GM19351 (cell line): Measurements from ENCODE around the gene TFF3.
"Not testable (repeated sequence)": the region's sequence is repeated elsewhere in the genome, so short reads cannot be mapped to it uniquely, and the experiment has no call there.

Source experiments
- ATAC-seq: cut with Tn5 transposase; IDR thresholded peaks from one replicate; pipeline ENCODE4 v1.9.1; 2021; ENCODE audit warnings: mild to moderate bottlenecking, moderate library complexity; ENCODE audit not compliant: unreplicated experiment

Gene TFF3

DNA sequence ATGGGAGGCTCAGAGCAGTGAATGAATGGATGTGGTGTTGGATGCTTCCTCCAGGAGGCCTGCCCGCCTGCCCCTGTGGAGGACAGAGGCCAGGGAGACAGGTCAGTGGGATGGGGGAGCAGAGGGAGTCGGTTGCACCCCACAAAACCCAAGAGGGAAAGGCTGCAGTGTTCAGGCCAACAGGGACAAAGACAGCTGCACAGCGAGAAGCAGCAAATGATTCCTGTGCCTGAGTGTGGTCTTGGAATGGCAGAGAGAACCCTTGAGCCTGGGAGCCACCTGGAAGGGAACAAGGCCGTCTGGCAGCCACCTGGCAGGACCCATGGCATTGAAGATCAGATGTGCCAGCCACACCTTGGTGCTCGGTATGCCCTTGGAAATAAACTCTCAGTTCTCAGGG lies 8.1 kb downstream of the TFF3 start:
- ATAC-seq, result no peak

DNA sequence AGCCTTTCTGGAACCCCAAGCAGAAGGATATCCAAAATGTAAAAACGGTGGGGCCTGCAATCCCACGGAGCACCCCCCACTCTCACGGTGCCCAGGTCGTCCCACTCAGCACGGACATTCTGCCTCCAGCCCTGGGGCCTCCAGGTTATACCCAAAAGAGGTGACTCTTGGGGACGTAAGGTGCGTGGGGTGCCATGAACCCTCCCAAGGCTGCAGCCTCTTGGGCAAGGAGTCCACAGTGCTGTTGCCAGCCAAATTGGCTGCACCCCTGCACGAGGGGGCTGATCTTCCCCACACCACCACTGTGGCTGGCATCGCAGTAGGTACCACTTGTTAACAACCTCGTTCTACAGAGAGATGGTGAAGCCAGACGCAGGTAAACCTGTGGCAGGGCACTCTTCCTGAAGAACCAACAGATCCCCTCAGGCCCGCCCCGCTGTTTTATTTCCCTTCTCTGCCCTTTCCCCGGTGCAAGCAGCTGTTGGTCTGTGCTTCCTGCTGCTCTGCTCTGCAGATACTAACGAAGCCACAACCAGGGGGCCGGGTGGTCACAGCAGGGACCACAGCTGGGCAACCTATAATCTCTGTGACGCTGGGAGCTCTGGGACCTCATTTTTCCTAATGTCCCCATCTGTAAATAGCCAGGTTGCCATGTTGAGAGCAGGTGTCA lies 8.7 kb downstream of the TFF3 start:
- ATAC-seq, result no peak

GRCh38 chr21:42305707-42306147 lies 9.5 kb downstream of the TFF3 start:
- no peak for ATAC-seq

DNA sequence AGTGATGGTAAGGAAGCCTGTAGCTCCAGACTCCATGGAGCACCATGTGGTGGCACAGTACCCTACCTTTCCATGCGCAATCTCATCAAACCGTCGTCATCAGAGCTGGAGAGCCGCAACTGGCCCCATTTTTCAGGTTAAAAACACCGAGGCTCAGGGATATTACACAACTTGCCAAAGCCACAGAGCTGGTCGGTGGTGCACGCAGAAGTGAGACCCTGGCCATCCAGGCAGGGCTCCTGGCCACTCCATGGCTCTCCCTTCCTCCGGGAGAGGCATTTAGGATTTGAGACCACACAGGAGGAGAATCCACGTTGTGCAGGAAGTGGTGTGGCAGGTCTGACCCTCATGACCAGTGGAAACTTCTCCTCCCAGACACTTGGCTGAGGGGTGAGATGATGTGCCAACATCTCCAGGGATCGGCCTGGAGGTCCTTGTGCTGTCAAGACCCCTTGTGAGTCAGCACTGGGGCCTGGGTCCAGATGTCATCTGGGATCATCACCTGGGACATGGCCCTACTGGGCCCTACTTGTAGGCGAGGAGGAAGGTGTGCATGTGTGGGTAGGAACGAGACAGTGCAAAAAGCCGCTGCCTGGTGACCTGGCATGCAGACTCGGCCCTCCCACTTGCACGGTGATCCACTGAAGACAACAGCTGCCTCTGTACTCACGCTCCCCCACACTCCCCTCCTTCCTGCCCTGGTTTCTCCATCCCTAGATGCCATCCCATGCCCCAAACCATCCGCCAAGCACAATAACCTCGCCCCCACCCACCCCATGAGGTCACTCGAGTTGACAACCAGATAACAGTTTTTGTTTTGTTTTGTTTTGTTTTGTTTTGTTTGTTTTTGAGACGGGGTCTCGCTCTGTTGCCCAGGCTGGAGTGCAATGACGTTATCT lies 10.4 kb downstream of the TFF3 start:
- no peak for ATAC-seq

DNA sequence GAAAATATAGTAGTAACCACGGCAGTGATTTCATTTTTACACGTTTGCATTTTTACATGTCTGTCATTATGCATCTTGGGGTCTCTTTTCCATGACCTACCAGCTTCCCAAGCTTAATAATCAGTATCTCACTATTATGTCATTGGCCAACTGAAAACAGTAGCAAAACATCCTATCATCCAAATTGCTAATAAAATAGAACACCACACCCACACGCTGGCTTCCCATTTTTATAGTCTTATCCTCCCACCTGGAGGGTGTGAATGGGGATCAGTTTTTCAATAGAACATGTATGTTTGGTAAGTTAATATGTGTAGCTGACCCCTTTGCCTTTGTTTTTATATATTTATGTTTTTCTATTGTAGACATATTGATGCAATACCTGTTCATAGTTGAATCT lies 11.8 kb downstream of the TFF3 start:
- ATAC-seq, result no peak

- no peak for ATAC-seq
Measured at GRCh38 chr21:42302794-42303193, 12.4 kb downstream of the TFF3 start.

- no peak for ATAC-seq
Measured at GRCh38 chr21:42302076-42302650, 13.0 kb downstream of the TFF3 start.

- no peak for ATAC-seq
Measured at GRCh38 chr21:42301371-42302075, 13.7 kb downstream of the TFF3 start.

GRCh38 chr21:42300956-42301355 lies 14.3 kb downstream of the TFF3 start:
- no peak for ATAC-seq

DNA sequence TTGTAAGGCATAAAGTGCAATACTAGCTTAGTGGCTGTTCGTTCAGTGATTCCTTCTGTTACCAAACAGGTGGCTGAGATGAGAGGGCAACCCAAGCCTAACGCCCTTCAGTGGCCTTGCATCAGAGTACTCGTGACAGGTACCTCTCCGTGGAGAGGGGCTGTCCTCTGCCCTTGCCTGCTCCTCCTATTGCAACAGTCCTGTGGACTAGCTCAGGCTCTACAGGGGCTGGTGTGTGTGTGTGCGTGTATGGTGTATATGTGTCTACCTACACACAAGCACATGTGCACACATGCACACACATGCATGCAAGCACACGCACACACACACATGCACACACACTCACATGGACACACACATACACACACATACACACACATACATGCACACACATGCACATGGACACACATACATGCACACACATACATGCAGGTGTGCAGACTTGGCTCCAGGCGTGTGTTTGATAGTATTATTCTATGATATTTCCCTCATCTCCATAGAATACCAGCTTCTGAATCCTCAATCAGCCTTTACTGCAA lies 15.1 kb downstream of the TFF3 start:
- no peak for ATAC-seq

DNA sequence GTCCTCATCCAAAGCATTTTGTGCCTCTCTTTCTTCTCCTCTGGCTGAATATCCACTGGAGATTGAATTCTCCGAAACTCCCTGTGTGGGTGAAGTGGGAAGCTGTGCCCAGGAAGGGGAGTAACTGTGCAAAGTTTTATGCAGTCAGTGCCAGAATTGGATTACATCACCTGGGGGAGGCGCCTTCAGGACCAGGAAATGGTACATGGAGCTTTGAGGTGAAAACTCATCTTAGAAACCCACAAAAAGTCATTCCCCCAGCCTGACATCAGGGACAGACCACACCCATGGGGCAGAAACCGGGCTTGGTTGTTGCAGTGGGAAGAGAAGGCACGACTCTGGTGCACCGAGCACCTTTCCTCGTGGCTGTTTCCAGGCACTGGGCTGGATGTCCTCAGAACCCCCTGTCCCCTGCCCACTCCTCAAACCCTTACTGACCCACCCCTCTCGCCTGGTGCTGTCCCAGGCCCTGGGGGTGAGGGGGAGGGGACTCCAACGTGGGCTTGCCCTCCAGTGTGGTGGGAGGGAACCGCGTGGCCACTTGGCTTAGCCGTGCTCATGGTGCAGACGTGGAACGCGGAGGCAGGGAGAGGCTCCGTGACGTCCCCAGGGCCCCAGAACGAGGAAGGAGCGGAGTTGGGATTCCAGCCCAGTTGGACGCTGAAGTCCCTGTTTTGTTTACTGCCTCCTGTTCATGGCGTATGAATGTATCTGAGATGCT lies 15.7 kb downstream of the TFF3 start:
- ATAC-seq, result no peak

DNA sequence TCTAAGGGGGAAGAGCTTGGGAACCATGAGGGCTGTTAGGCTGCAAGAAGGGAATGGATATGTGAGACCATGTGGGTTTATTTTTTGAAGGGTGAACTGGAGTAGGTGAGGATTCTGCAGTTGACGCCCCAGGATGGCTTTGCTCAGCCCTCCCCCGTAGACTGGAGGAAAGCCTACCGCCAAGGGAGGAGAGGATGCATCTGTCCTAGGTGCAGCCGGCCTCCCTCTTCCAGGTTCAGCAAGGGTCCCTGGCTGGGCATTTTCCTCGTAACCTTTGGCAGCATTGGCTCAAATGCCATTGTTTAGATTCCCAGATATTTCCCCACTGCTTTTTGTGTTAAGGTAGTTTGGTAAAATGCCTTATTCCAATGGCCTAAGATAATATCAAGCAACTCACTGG lies 16.6 kb downstream of the TFF3 start:
- no peak for ATAC-seq

DNA sequence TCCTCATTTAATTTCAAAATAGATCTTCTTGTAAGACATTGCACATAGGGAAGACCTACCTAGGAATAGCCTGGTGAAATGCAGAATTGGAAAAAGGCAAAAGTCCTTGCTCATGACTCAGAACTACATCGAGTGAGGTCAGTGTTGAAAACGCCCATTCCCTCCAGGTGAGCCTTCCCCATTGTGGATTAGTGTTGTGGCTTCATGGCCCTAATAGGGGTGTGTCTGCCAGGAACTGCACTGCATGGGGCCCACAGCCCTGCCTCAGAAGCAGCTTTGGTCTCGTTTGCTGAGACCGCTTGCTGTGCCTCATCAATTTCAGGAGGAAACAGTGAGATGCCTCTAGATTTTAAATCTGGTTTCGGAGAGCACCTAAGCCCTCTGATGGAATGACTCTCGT lies 17.0 kb downstream of the TFF3 start:
- no peak for ATAC-seq

GRCh38 chr21:42297377-42297776 lies 17.8 kb downstream of the TFF3 start:
- no peak for ATAC-seq

DNA sequence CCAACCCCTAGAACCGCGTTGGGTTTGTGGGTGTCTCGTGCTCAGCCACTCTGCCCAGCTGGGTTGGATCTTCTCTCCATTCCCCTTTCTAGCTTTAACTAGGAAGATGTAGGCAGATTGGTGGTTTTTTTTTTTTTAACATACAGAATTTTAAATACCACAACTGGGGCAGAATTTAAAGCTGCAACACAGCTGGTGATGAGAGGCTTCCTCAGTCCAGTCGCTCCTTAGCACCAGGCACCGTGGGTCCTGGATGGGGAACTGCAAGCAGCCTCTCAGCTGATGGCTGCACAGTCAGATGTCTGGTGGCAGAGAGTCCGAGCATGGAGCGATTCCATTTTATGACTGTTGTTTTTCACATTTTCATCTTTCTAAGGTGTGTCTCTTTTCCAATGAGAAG lies 18.7 kb downstream of the TFF3 start:
- no peak for ATAC-seq

DNA sequence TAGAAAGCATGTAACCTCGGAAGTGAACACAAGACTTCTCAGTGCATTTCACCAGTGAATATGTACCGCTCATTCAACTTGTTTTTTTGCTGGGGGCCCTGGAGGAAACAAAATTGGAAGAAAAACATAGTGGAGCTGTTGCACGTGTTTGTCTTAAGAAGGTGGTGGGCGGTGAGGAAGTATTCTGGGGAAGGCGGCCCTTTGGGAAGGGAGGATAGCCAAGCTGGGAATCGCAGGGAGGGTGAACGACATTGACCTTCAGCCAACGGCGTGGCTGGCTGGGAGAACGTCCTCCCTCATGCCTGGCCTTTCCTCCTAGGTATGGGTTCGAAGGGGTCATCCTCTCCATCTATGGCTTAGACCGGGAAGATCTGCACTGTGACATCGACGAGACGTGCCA lies 19.4 kb downstream of the TFF3 start:
- no peak for ATAC-seq

DNA sequence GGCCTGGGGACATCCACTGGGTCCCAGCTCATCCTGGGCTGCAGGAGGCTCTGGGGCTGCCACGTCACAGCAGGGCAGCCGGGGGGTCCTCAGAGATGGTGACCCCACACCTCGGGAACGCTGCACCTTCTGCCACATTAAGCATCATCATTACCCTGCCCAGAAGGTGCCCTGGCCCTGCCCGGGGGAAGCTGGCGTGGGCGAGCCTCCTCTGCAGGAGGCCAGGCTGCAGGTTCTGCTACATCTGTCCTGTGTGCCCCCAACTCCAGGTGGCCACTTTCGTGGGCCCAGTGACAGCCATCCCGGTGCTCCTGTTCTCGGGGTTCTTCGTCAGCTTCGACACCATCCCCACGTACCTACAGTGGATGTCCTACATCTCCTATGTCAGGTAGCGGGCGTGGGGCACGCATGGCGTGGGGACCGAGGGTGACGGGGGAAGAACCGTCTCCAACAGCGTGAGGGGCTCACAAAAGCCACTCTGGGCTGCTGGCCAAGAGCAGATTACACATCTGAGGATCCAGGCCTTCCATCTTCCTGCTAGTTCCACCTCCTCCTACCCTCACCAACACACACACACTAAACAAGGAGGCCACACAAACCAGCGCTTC lies 20.8 kb downstream of the TFF3 start:
- ATAC-seq, result no peak

DNA sequence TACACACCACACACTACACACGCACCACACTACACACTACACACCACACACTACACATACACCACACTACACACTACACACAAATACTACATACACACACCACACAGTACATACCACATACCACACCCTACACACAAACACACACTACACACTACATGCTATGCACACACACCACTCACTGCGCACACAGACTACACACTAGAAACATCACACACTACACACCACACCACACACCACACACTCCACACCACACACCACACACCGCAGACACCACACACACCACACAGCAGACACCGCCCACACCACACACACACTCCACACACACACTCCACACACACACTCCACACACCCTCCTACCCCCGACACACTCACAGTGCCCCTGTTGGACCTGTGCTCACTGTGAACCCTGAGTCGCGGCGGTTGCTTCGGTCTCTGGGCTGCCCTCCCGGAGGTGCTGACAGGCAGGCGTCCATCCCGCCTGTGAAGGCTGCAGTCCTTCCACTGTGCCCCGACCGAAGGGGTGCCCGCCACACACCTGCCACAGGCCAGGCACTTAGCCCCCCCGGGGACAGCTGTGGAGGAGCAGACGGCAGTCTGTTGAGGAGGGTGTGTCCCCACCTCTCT lies 21.4 kb downstream of the TFF3 start:
- no peak for ATAC-seq

DNA sequence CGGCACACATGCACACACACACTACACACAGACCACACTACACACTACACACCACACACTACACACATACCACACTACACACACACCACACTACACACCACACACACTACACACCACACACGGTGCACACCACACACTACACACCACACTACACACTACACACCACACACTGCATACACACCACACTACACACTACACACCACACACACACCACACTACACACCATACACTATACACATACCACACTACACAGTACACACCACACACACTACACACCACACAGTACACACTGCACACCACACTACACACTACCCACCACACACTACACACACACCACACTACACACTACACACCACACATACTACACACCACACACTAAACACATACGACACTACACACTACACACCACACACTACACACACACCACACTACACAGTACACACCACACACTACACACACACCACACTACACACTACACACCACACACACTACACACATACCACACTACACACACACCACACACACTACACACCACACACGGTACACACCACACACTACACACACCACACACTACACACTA lies 22.6 kb downstream of the TFF3 start:
- ATAC-seq, result not testable (repeated sequence)
